HepG2 (cell line): Measurements from ENCODE around the gene CST3. TPM values are rescaled to one million over a fixed set of nuclear protein-coding genes. Genes with fewer than 3 reads are reported as not detected.

ENCODE experiments used
- ARNT ChIP-seq: fragments of 450-650 bp; IDR thresholded peaks from 2 replicates; pipeline ENCODE4 v1.6.1; 2017
- EZH2 ChIP-seq: conservative IDR thresholded peaks from 2 replicates; pipeline ENCODE4 v1.6.1; 2012; ENCODE audit warnings: mild to moderate bottlenecking, low read depth, low read length, moderate library complexity
- HIC2 ChIP-seq: sonication (generic); formaldehyde crosslinking; IDR thresholded peaks from 2 replicates; pipeline ENCODE4 v1.9.0; 2022; ENCODE audit warnings: low read depth, missing genetic modification reagents
- HNF1A ChIP-seq, 2 experiments: sonication (generic) in 1 of 2; formaldehyde crosslinking in 1 of 2; IDR thresholded peaks; 2 replicates each; pipeline versions ENCODE4 v1.4.0 to v1.6.1; 2016 to 2020; ENCODE audit warnings: borderline replicate concordance in 1 of 2, low read depth in 1 of 2, mild to moderate bottlenecking in 1 of 2, missing genetic modification reagents in 1 of 2
- HNF4A ChIP-seq: sonication (generic); formaldehyde crosslinking; IDR thresholded peaks from 2 replicates; pipeline ENCODE4 v1.4.0; 2020; ENCODE audit warnings: missing genetic modification reagents
- IRX3 ChIP-seq: sonication (generic); formaldehyde crosslinking; IDR thresholded peaks from 2 replicates; pipeline ENCODE4 v1.8.1; 2023; ENCODE audit warnings: mild to moderate bottlenecking, low read depth, missing genetic modification reagents, borderline replicate concordance
- JUN ChIP-seq: sonication (generic); formaldehyde crosslinking; IDR thresholded peaks from 2 replicates; pipeline ENCODE4 v1.4.0; 2020; ENCODE audit warnings: mild to moderate bottlenecking, missing genetic modification reagents
- KAT7 ChIP-seq: IDR thresholded peaks from 2 replicates; pipeline ENCODE4 v1.6.1; 2018; ENCODE audit warnings: borderline replicate concordance, missing compliant biosample characterization
- MAFG ChIP-seq: sonication (generic); formaldehyde crosslinking; IDR thresholded peaks from 2 replicates; pipeline ENCODE4 v1.5.1; 2020; ENCODE audit warnings: mild to moderate bottlenecking, missing genetic modification reagents
- PAWR ChIP-seq: sonication (generic); formaldehyde crosslinking; IDR thresholded peaks from 2 replicates; pipeline ENCODE4 v1.4.0; 2020; ENCODE audit warnings: missing genetic modification reagents, mild to moderate bottlenecking, borderline replicate concordance
- RARG ChIP-seq: sonication (generic); formaldehyde crosslinking; IDR thresholded peaks from 2 replicates; pipeline ENCODE4 v1.4.0; 2020; ENCODE audit warnings: low read depth, mild to moderate bottlenecking, missing genetic modification reagents
- TCF7 ChIP-seq: sonication (generic); IDR thresholded peaks from 2 replicates; pipeline ENCODE4 v1.6.1; 2016; ENCODE audit warnings: antibody characterized with exemption, low read depth
- TOE1 ChIP-seq: sonication (generic); formaldehyde crosslinking; IDR thresholded peaks from 2 replicates; pipeline ENCODE4 v1.4.0; 2020; ENCODE audit warnings: mild to moderate bottlenecking, missing genetic modification reagents
- ZBTB42 ChIP-seq: sonication (generic); formaldehyde crosslinking; IDR thresholded peaks from 2 replicates; pipeline ENCODE4 v1.5.0; 2020; ENCODE audit warnings: mild to moderate bottlenecking, missing genetic modification reagents
- ZFP36L2 ChIP-seq: sonication (generic); formaldehyde crosslinking; IDR thresholded peaks from 2 replicates; pipeline ENCODE4 v1.4.0; 2020; ENCODE audit warnings: missing genetic modification reagents
- ZFP90 ChIP-seq: sonication (generic); formaldehyde crosslinking; IDR thresholded peaks from 2 replicates; pipeline ENCODE4 v1.8.0; 2022; ENCODE audit warnings: missing genetic modification reagents, mild to moderate bottlenecking, inconsistent platforms, borderline replicate concordance
- ZMAT5 ChIP-seq: sonication (generic); formaldehyde crosslinking; IDR thresholded peaks from 2 replicates; pipeline ENCODE4 v1.5.0; 2020; ENCODE audit warnings: mild to moderate bottlenecking, low read depth, missing genetic modification reagents, borderline replicate concordance
- ZNF280B ChIP-seq: sonication (generic); formaldehyde crosslinking; IDR thresholded peaks from 2 replicates; pipeline ENCODE4 v1.5.0; 2020; ENCODE audit warnings: missing genetic modification reagents, mild to moderate bottlenecking, borderline replicate concordance
- ZNF383 ChIP-seq: sonication (generic); formaldehyde crosslinking; IDR thresholded peaks from 2 replicates; pipeline ENCODE4 v1.4.0; 2020; ENCODE audit warnings: missing genetic modification reagents, mild to moderate bottlenecking, borderline replicate concordance
- ZNF674 ChIP-seq: sonication (generic); formaldehyde crosslinking; IDR thresholded peaks from 2 replicates; pipeline ENCODE4 v1.5.0; 2020; ENCODE audit warnings: low read depth, mild to moderate bottlenecking, missing genetic modification reagents
- polyA plus RNA-seq, 8 experiments: library from polyadenylated mRNA; depleted of rRNA in 3 of 8; stranded (reverse) in 7 of 8; unstranded in 1 of 8; fragments of >200 nt; fragmentation: Illumina TruSeq in 4 of 8; extraction: Trizol in 4 of 8; gene quantifications; 2 replicates each; pipeline versions ENCODE4 v1.2.1 to v1.2.3, GENCODE V29; 2011 to 2016; ENCODE audit warnings: low read depth in 4 of 8, missing spikeins in 1 of 8, mixed read lengths in 1 of 8; ENCODE audit not compliant: insufficient read depth in 1 of 8
- total RNA-seq, 5 experiments: library from RNA; depleted of rRNA; stranded (reverse); fragments of >200 nt; fragmentation: Illumina TruSeq; extraction: Trizol; gene quantifications; 2 replicates each; pipeline ENCODE4 v1.2.3, GENCODE V29; 2016; ENCODE audit warnings: low read depth in 1 of 5

CST3 gene
- total and polyA plus RNA-seq, 2 of the 13 experiments (the other 11 are each of a cell fraction or from before 2014, with no cell fraction given) = 690 to 1,005 TPM

GRCh38 chr20:23640671-23641667, 3.2 kb upstream of the CST3 start (continued):
- 0 out of 2 replicates have a peak, but pooled peaks have one; percentile 8 for TF ChIP-seq RARG (CRISPR knock-in tag)
- no peak for TF ChIP-seq PAWR (CRISPR knock-in tag)
- no peak for TF ChIP-seq ZFP36L2 (CRISPR knock-in tag)
- no peak for TF ChIP-seq ZMAT5 (CRISPR knock-in tag)
- peak; percentile 36; the same call in 1 of the 2 replicates for TF ChIP-seq TCF7
- no peak for TF ChIP-seq KAT7 (CRISPR knock-in tag)
- TF ChIP-seq IRX3 (CRISPR knock-in tag) = no peak
- TF ChIP-seq EZH2 = no peak
- no peak for TF ChIP-seq MAFG (CRISPR knock-in tag)
- no peak for TF ChIP-seq ZFP90 (CRISPR knock-in tag)
- peak; percentile 72 for TF ChIP-seq HNF4A (CRISPR knock-in tag)
- no peak for TF ChIP-seq JUN (CRISPR knock-in tag)
- no peak for TF ChIP-seq ZNF383
- no peak; the same call in none of the 2 replicates for TF ChIP-seq HIC2 (CRISPR knock-in tag)
- no peak for TF ChIP-seq HNF1A (IDR thresholded peaks at IDR 0.05; ENCODE audit: low read depth)
- TF ChIP-seq HNF1A (CRISPR knock-in tag; IDR thresholded peaks at IDR 0.05; ENCODE audit: borderline replicate concordance) = no peak; the same call in 1 of the 2 replicates
- TF ChIP-seq TOE1 (CRISPR knock-in tag) = no peak
- no peak for TF ChIP-seq ZNF674
- 0 out of 2 replicates have a peak, but pooled peaks have one; percentile 58 for TF ChIP-seq ZBTB42
- 0 out of 2 replicates have a peak, but pooled peaks have one; percentile 36 for TF ChIP-seq ZNF280B (CRISPR knock-in tag)
- TF ChIP-seq ARNT = no peak
